ENCODE data around the gene POTEM.
"Not testable (repeated sequence)": the region's sequence is repeated elsewhere in the genome, so short reads cannot be mapped to it uniquely, and the experiment has no call there.

Gene POTEM

DNA sequence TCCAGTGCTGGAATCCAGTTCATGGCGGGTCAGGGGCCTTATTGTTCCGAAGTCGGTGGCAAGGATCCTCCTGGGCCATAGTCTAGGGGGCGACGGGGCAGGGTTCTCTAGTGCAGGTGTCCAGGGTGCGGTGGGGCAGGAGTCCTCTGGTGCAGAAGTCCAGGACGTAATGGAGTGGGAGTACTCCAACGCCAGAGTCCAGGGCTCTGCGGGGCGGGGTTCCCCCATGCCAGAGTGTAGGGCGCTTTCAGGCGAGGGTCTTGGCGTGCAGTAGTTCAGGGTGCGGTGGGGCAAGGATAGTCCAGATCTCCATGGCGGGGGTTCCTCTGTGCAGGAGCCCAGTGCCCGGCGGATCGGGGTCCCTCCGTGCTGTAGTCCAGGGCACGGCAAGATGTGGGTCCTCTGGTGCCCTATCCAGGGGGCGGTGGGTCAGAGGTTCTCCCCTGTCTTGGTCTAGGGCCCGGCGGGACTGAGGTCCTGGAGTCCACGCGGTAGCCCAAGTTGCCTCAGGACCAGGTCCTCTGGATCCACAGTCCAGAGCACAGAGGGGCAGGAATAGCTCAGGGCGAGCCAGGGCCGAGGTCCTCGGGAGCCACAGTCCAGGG lies 70.9 kb downstream of the POTEM start:
- DNase-seq: not testable (repeated sequence)

GRCh38 chr14:19038785-19039184 lies 71.6 kb downstream of the POTEM start:
- not testable (repeated sequence) for DNase-seq

GRCh38 chr14:19043384-19043783 lies 76.2 kb downstream of the POTEM start:
- not testable (repeated sequence) for DNase-seq
